22Rv1 (cell line): ENCODE data around the gene MEOX1.

ENCODE experiments used
- CTCF ChIP-seq: fragments of 450-650 bp; IDR thresholded peaks from 2 replicates; pipeline ENCODE4 v1.5.1; 2017; ENCODE audit warnings: mild to moderate bottlenecking
- ZFX ChIP-seq: fragments of 450-650 bp; IDR thresholded peaks from 2 replicates; pipeline ENCODE4 v1.6.1; 2017; ENCODE audit warnings: antibody characterized with exemption, borderline replicate concordance

- TF ChIP-seq CTCF (no peak), ZFX (no peak)
These were observed 36.1 kb downstream of the MEOX1 start for GRCh38 chr17:43625606-43626005.
